ENCODE measurements around the gene CDHR2.
A peak's percentile ranks its signal among the peaks of the same experiment; 100 is the strongest.

Gene CDHR2

DNA sequence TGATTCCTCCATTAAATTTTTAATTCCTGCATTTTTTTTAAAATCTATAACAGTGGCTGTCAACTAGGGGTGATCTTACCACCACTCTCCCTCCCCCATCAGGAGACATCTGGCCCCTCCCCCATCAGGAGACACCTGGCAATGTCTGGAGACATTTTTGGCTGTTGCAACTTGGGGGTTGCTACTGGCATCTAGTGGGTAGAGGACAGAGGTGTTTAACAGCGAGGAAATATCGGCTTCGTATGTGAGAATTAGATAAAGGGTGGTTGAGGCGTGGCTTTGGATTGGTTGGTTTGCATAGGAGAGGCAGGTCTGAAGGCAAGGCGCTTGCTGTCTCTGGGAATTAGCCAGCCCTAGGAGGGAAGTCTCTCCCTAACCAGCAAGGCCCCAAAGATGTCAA lies 10.5 kb downstream of the CDHR2 start:
- Histone ChIP-seq H3K9ac (ENCODE audit: low read depth, low read length, poor library complexity) (no peak overlapping the region), H2BK15ac (ENCODE audit: low read length) (no peak overlapping the region), H3K4me3 (ENCODE audit: low read length in 2 of 2) (no peak overlapping the region), H3K4ac (ENCODE audit: low read length) (no peak overlapping the region), H2AFZ (ENCODE audit: low read length) (no peak overlapping the region), H3K27me3 (ENCODE audit: control insufficient read depth in 3 of 3, insufficient read depth in 3 of 3, low read depth in 1 of 3, low read length in 3 of 3) (peaks cover 0 to 6% (median 0%) of the 10 kb centered on the region in 3 experiments), H3K18ac (ENCODE audit: low read length) (no peak overlapping the region), H3K14ac (ENCODE audit: low read length) (no peak overlapping the region), H2BK12ac (ENCODE audit: low read length) (no peak overlapping the region), H3K23ac (ENCODE audit: low read depth, low read length, poor library complexity) (no peak overlapping the region), H3K4me1 (ENCODE audit: control insufficient read depth in 2 of 2, insufficient read depth in 1 of 2, low read depth in 1 of 2, low read length in 2 of 2) (no peaks in the 10 kb centered on the region), H2BK120ac (ENCODE audit: low read depth, low read length) (no peak overlapping the region), H3K79me1 (ENCODE audit: low read depth, low read length) (no peaks in the 10 kb centered on the region), H2BK5ac (ENCODE audit: low read length) (no peak overlapping the region), H4K91ac (ENCODE audit: low read depth, low read length, poor library complexity) (no peak overlapping the region), H3K4me2 (ENCODE audit: insufficient read depth, low read length, poor library complexity, severe bottlenecking) (no peak overlapping the region), H2AK5ac (ENCODE audit: low read depth, low read length) (no peak overlapping the region), H3K27ac (replicated peaks; ENCODE audit: low read length) (no peak overlapping the region), H3K9me3 (replicated peaks in 1 of 2; ENCODE audit: control insufficient read depth in 2 of 2, insufficient read depth in 1 of 2, low read depth in 1 of 2, low read length in 2 of 2) (no peaks in the 10 kb centered on the region), H4K8ac (ENCODE audit: low read depth, low read length) (no peak overlapping the region), H3K36me3 (replicated peaks in 1 of 2; ENCODE audit: control insufficient read depth in 2 of 2, insufficient read depth in 2 of 2, low read length in 2 of 2) (no peaks in the 10 kb centered on the region)
- no peak for DNase-seq (ENCODE audit: low spot score)
- 100% methylated on average over 4 of the region's 5 CpGs; no CpG with 5 or more reads in 1 of the 2 donors for WGBS, 2 donors (ENCODE audit: extremely low coverage in 2 of 2, insufficient read length in 2 of 2, insufficient replicate concordance in 1 of 2)

DNA sequence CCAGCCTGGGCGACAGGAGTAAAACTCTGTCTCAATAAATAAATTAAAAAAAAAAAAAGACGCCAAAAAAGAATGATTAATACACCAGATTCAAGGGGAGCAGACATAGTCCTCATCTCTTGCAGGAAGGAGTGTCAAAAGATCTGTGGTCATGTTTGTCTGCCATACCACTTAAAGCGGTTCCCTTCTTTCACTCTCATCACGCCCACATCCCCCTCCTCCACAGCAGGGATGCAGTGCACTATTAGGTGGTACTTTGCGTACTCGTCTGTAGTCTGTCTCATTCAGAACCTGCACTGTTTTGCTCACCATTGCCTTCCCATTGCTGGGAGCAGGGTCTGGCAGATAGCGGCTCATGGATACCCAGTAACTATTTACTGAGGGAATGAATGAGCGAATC lies 11.2 kb downstream of the CDHR2 start:
- no peaks in the 10 kb centered on the region for H3K79me1 ChIP-seq (ENCODE audit: low read depth, low read length)
- no peak overlapping the region for H3K4me3 ChIP-seq (ENCODE audit: low read length in 2 of 2)
- no peak overlapping the region for H2AFZ ChIP-seq (ENCODE audit: low read length)
- H3K27me3 ChIP-seq (ENCODE audit: control insufficient read depth in 3 of 3, insufficient read depth in 3 of 3, low read depth in 1 of 3, low read length in 3 of 3), result peaks cover 0 to 6% (median 0%) of the 10 kb centered on the region in 3 experiments
- H3K23ac ChIP-seq (ENCODE audit: low read depth, low read length, poor library complexity), result no peak overlapping the region
- H3K14ac ChIP-seq (ENCODE audit: low read length), result no peak overlapping the region
- no peaks in the 10 kb centered on the region for H3K36me3 ChIP-seq (replicated peaks in 1 of 2; ENCODE audit: control insufficient read depth in 2 of 2, insufficient read depth in 2 of 2, low read length in 2 of 2)
- no peak overlapping the region for H2BK15ac ChIP-seq (ENCODE audit: low read length)
- H3K4ac ChIP-seq (ENCODE audit: low read length), result no peak overlapping the region
- H2BK120ac ChIP-seq (ENCODE audit: low read depth, low read length), result no peak overlapping the region
- H3K9me3 ChIP-seq (replicated peaks in 1 of 2; ENCODE audit: control insufficient read depth in 2 of 2, insufficient read depth in 1 of 2, low read depth in 1 of 2, low read length in 2 of 2), result no peaks in the 10 kb centered on the region
- DNase-seq (ENCODE audit: low spot score), result no peak
- no peak overlapping the region for H3K18ac ChIP-seq (ENCODE audit: low read length)
- no CpG with 5 or more reads among the region's 8 CpGs for WGBS, 2 donors (ENCODE audit: extremely low coverage in 2 of 2, insufficient read length in 2 of 2, insufficient replicate concordance in 1 of 2)
- no peak overlapping the region for H2BK5ac ChIP-seq (ENCODE audit: low read length)
- no peak overlapping the region for H4K8ac ChIP-seq (ENCODE audit: low read depth, low read length)
- H3K4me2 ChIP-seq (ENCODE audit: insufficient read depth, low read length, poor library complexity, severe bottlenecking), result no peak overlapping the region
- no peak overlapping the region for H3K9ac ChIP-seq (ENCODE audit: low read depth, low read length, poor library complexity)
- no peak overlapping the region for H2AK5ac ChIP-seq (ENCODE audit: low read depth, low read length)
- no peaks in the 10 kb centered on the region for H3K4me1 ChIP-seq (ENCODE audit: control insufficient read depth in 2 of 2, insufficient read depth in 1 of 2, low read depth in 1 of 2, low read length in 2 of 2)
- H3K27ac ChIP-seq (replicated peaks; ENCODE audit: low read length), result no peak overlapping the region
- no peak overlapping the region for H2BK12ac ChIP-seq (ENCODE audit: low read length)
- H4K91ac ChIP-seq (ENCODE audit: low read depth, low read length, poor library complexity), result no peak overlapping the region

DNA sequence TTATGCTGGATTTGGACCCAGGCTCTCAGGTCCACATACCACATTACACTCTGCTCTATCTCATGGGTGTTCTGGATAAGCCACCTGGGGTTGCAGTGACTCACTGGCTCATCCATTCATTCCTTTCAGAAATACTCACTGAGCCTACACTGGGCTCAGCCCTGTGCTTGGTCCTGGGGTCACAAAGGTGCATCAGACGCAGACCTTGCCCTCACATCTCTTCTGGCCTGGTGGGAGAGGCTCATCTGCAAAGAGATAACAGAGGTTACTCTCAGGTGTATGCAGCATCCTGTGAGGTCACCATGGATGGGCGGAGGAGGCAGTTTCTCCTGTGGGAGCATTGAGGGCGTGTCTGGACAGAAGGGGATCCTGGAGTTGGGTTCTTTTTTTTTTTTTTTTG lies 12.1 kb downstream of the CDHR2 start:
- H2BK12ac ChIP-seq (ENCODE audit: low read length), result no peak overlapping the region
- H2BK5ac ChIP-seq (ENCODE audit: low read length), result no peak overlapping the region
- H4K8ac ChIP-seq (ENCODE audit: low read depth, low read length), result no peak overlapping the region
- no peaks in the 10 kb centered on the region for H3K4me1 ChIP-seq (ENCODE audit: control insufficient read depth in 2 of 2, insufficient read depth in 1 of 2, low read depth in 1 of 2, low read length in 2 of 2)
- H3K4me3 ChIP-seq (ENCODE audit: low read length in 2 of 2), result no peak overlapping the region
- no peak overlapping the region for H3K27ac ChIP-seq (replicated peaks; ENCODE audit: low read length)
- H3K18ac ChIP-seq (ENCODE audit: low read length), result no peak overlapping the region
- WGBS, 2 donors (ENCODE audit: extremely low coverage in 2 of 2, insufficient read length in 2 of 2, insufficient replicate concordance in 1 of 2), result no CpG with 5 or more reads among the region's 3 CpGs
- no peak overlapping the region for H3K4ac ChIP-seq (ENCODE audit: low read length)
- H3K14ac ChIP-seq (ENCODE audit: low read length), result no peak overlapping the region
- DNase-seq (ENCODE audit: low spot score), result no peak
- no peak overlapping the region for H3K9ac ChIP-seq (ENCODE audit: low read depth, low read length, poor library complexity)
- H2BK120ac ChIP-seq (ENCODE audit: low read depth, low read length), result no peak overlapping the region
- H3K9me3 ChIP-seq (replicated peaks in 1 of 2; ENCODE audit: control insufficient read depth in 2 of 2, insufficient read depth in 1 of 2, low read depth in 1 of 2, low read length in 2 of 2), result no peaks in the 10 kb centered on the region
- H4K91ac ChIP-seq (ENCODE audit: low read depth, low read length, poor library complexity), result no peak overlapping the region
- no peak overlapping the region for H3K23ac ChIP-seq (ENCODE audit: low read depth, low read length, poor library complexity)
- no peak overlapping the region for H2AK5ac ChIP-seq (ENCODE audit: low read depth, low read length)
- H3K27me3 ChIP-seq (ENCODE audit: control insufficient read depth in 3 of 3, insufficient read depth in 3 of 3, low read depth in 1 of 3, low read length in 3 of 3), result peaks cover 0 to 6% (median 0%) of the 10 kb centered on the region in 3 experiments
- no peak overlapping the region for H3K4me2 ChIP-seq (ENCODE audit: insufficient read depth, low read length, poor library complexity, severe bottlenecking)
- H3K79me1 ChIP-seq (ENCODE audit: low read depth, low read length), result no peaks in the 10 kb centered on the region
- no peaks in the 10 kb centered on the region for H3K36me3 ChIP-seq (replicated peaks in 1 of 2; ENCODE audit: control insufficient read depth in 2 of 2, insufficient read depth in 2 of 2, low read length in 2 of 2)
- H2BK15ac ChIP-seq (ENCODE audit: low read length), result no peak overlapping the region
- H2AFZ ChIP-seq (ENCODE audit: low read length), result no peak overlapping the region

DNA sequence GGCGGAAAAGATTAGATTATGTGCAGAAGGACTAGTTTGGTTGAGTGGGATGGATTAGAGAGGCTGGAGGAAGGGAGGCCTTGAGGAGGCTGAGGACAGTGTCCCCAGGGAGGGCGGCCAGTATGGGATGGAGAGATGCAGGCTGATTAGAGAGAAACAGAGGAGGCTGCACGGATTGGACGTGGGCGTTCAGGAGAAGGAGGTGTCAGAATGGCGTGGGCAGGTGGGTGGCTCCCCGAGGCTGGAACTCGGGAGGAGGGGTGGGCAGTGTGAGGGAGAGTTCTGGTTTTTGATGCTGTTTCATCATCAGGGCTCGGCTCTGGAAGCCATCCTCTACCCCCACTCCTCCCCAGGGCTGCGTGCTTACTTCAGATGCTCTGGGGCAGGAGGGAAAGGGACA lies 13.0 kb downstream of the CDHR2 start:
- Histone ChIP-seq H2BK120ac (ENCODE audit: low read depth, low read length) (no peak overlapping the region), H3K9ac (ENCODE audit: low read depth, low read length, poor library complexity) (peak overlapping the region; percentile 25), H2AFZ (ENCODE audit: low read length) (no peak overlapping the region), H3K9me3 (replicated peaks in 1 of 2; ENCODE audit: control insufficient read depth in 2 of 2, insufficient read depth in 1 of 2, low read depth in 1 of 2, low read length in 2 of 2) (no peaks in the 10 kb centered on the region), H3K4me3 (ENCODE audit: low read length in 2 of 2) (no peak overlapping the region), H4K91ac (ENCODE audit: low read depth, low read length, poor library complexity) (no peak overlapping the region), H3K4me1 (ENCODE audit: control insufficient read depth in 2 of 2, insufficient read depth in 1 of 2, low read depth in 1 of 2, low read length in 2 of 2) (no peaks in the 10 kb centered on the region), H3K36me3 (replicated peaks in 1 of 2; ENCODE audit: control insufficient read depth in 2 of 2, insufficient read depth in 2 of 2, low read length in 2 of 2) (no peaks in the 10 kb centered on the region), H3K14ac (ENCODE audit: low read length) (no peak overlapping the region), H2BK5ac (ENCODE audit: low read length) (no peak overlapping the region), H4K8ac (ENCODE audit: low read depth, low read length) (no peak overlapping the region), H2BK15ac (ENCODE audit: low read length) (no peak overlapping the region), H3K18ac (ENCODE audit: low read length) (no peak overlapping the region), H3K4ac (ENCODE audit: low read length) (no peak overlapping the region), H2AK5ac (ENCODE audit: low read depth, low read length) (no peak overlapping the region), H3K27ac (replicated peaks; ENCODE audit: low read length) (no peak overlapping the region), H2BK12ac (ENCODE audit: low read length) (no peak overlapping the region), H3K27me3 (ENCODE audit: control insufficient read depth in 3 of 3, insufficient read depth in 3 of 3, low read depth in 1 of 3, low read length in 3 of 3) (peaks cover 0 to 6% (median 0%) of the 10 kb centered on the region in 3 experiments), H3K79me1 (ENCODE audit: low read depth, low read length) (no peaks in the 10 kb centered on the region), H3K23ac (ENCODE audit: low read depth, low read length, poor library complexity) (no peak overlapping the region), H3K4me2 (ENCODE audit: insufficient read depth, low read length, poor library complexity, severe bottlenecking) (no peak overlapping the region)
- 100% methylated on average over 1 of the region's 10 CpGs; no CpG with 5 or more reads in 1 of the 2 donors for WGBS, 2 donors (ENCODE audit: extremely low coverage in 2 of 2, insufficient read length in 2 of 2, insufficient replicate concordance in 1 of 2)
- no peak for DNase-seq (ENCODE audit: low spot score)

All from neuronal stem cell (in vitro differentiated cells).